Smooth muscle cell (in vitro differentiated cells): ENCODE results near the gene UBAP1. TPM values are rescaled to one million over a fixed set of nuclear protein-coding genes. Genes with fewer than 3 reads are reported as not detected.
"Not testable (repeated sequence)": the region's sequence is repeated elsewhere in the genome, so short reads cannot be mapped to it uniquely, and the experiment has no call there.

Source experiments
- DNase-seq: peaks from one replicate; lab custom pipeline; 2025; ENCODE audit not compliant: unreplicated experiment; lab: John Stamatoyannopoulos, UW
- H2AFZ ChIP-seq: fragments of 200-600 bp; sonication (generic); 2 replicates; pipeline ENCODE4 v1.6.0; 2016; ENCODE audit warnings: antibody characterized with exemption, low read depth, mild to moderate bottlenecking
- H3F3A ChIP-seq: fragments of 200-600 bp; sonication (generic); 2 replicates; pipeline ENCODE4 v1.6.0; 2017; ENCODE audit warnings: antibody characterized with exemption, low read depth
- H3K27ac ChIP-seq: fragments of 200-600 bp; sonication (generic); 2 replicates; pipeline ENCODE4 v1.5.1; 2016; ENCODE audit warnings: low read depth, mild to moderate bottlenecking
- H3K27me3 ChIP-seq: fragments of 200-600 bp; sonication (generic); 2 replicates; pipeline ENCODE4 v1.6.1; 2016; ENCODE audit warnings: low read depth, mild to moderate bottlenecking
- H3K36me3 ChIP-seq: fragments of 200-600 bp; sonication (generic); 2 replicates; pipeline ENCODE4 v1.5.1; 2016; ENCODE audit warnings: low read depth
- H3K4me1 ChIP-seq: fragments of 200-600 bp; sonication (generic); 2 replicates; pipeline ENCODE4 v1.5.1; 2016; ENCODE audit warnings: low read depth
- H3K4me2 ChIP-seq: fragments of 200-600 bp; sonication (generic); 2 replicates; pipeline ENCODE4 v1.6.0; 2016; ENCODE audit warnings: mild to moderate bottlenecking
- H3K4me3 ChIP-seq: fragments of 200-600 bp; sonication (generic); 2 replicates; pipeline ENCODE4 v1.5.1; 2016; ENCODE audit warnings: mild to moderate bottlenecking
- H3K79me2 ChIP-seq: fragments of 200-600 bp; sonication (generic); 2 replicates; pipeline ENCODE4 v1.6.0; 2016; ENCODE audit warnings: low read depth, mild to moderate bottlenecking
- H3K9ac ChIP-seq: fragments of 200-600 bp; sonication (generic); 2 replicates; pipeline ENCODE4 v1.6.0; 2016; ENCODE audit warnings: low read depth
- H3K9me3 ChIP-seq: fragments of 200-600 bp; sonication (generic); replicated peaks from 2 replicates; pipeline ENCODE4 v1.5.1; 2016; ENCODE audit warnings: low read depth
- H4K20me1 ChIP-seq: fragments of 200-600 bp; sonication (generic); 2 replicates; pipeline ENCODE4 v1.6.0; 2016; ENCODE audit warnings: low read depth
- WGBS: methylation state at CpG from one replicate; pipeline ENCODE4 v1.1.7; 2016; ENCODE audit warnings: low lambda C conversion rate; 5-methylcytosine and 5-hydroxymethylcytosine counted together
- polyA plus RNA-seq: library from polyadenylated mRNA; unstranded; fragments of >200 nt; fragmentation: Nextera tagmentation; extraction: Ambion mirVana; gene quantifications from 2 replicates; pipeline ENCODE4 v1.2.1, GENCODE V29; 2016
- total RNA-seq: library from RNA; depleted of rRNA; stranded (reverse); fragments of >200 nt; gene quantifications from 2 replicates; pipeline ENCODE4 v1.2.3, GENCODE V29; 2014
- TF ChIP-seq, protein P1 (sequence below): fragments of 200-600 bp; sonication (generic); IDR thresholded peaks from 2 replicates; pipeline ENCODE4 v1.5.1; 2017; ENCODE audit warnings: borderline replicate concordance, mild to moderate bottlenecking, antibody characterized with exemption; ENCODE audit not compliant: insufficient read depth, poor library complexity, severe bottlenecking

UBAP1 gene
- total and polyA plus RNA-seq, 2 experiments from 2014 or later = 45.0 to 49.9 TPM

DNA sequence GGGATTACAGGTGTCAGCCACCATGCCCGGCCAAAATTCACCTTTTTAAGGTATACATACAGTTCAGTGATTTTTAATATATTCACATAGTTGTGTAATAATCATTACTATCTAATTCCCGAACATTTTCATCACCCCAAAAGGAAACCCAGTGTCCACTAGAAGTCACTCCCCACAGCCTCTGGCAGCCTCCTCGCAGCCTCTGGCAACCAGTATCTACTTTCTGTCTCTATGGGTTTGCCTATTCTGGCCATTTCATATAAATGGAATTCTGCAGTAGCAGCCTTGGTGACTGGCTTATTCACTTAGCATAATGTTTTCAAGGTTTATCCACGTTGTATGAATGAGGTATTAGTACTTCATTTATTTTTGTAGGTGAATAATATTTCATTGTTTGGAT, 59.0 kb downstream of the UBAP1 start:
- H3K79me2 ChIP-seq = peaks cover 32% of the 10 kb centered on the region
- DNase-seq = no peak
- no peaks in the 10 kb centered on the region for H3K4me1 ChIP-seq
- H3K27me3 ChIP-seq = no peaks in the 10 kb centered on the region
- no peak overlapping the region for H2AFZ ChIP-seq
- no peaks in the 10 kb centered on the region for H3F3A ChIP-seq
- no peak overlapping the region for H3K4me2 ChIP-seq
- H3K9ac ChIP-seq = no peak overlapping the region
- H3K4me3 ChIP-seq = no peak overlapping the region
- peaks cover 95% of the 10 kb centered on the region for H4K20me1 ChIP-seq
- peaks cover 19% of the 10 kb centered on the region for H3K36me3 ChIP-seq
- TF ChIP-seq, protein P1, sequence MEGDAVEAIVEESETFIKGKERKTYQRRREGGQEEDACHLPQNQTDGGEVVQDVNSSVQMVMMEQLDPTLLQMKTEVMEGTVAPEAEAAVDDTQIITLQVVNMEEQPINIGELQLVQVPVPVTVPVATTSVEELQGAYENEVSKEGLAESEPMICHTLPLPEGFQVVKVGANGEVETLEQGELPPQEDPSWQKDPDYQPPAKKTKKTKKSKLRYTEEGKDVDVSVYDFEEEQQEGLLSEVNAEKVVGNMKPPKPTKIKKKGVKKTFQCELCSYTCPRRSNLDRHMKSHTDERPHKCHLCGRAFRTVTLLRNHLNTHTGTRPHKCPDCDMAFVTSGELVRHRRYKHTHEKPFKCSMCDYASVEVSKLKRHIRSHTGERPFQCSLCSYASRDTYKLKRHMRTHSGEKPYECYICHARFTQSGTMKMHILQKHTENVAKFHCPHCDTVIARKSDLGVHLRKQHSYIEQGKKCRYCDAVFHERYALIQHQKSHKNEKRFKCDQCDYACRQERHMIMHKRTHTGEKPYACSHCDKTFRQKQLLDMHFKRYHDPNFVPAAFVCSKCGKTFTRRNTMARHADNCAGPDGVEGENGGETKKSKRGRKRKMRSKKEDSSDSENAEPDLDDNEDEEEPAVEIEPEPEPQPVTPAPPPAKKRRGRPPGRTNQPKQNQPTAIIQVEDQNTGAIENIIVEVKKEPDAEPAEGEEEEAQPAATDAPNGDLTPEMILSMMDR = no peak
- H3K9me3 ChIP-seq = no peaks in the 10 kb centered on the region
- 95% methylated on average over 4 of the region's 4 CpGs for WGBS
- no peak overlapping the region for H3K27ac ChIP-seq

DNA sequence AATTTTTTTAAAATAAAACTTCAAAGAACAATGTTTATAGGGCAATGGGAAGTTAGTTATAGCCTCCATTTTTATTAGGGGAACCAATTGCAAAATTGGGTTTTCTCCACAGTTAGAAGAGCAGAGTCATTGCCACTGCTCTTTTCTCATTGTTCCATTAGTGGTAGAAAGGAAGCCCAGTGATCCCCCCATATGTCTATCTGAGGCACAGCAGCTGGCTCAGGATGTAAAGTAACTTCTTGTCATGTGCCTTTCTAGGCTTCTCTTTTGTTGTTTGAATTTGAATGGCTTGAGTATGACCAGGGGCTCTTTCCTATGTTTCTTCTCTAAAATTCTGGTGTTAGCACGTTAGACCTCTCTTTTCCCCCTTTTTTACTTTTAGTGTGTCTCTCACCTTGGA, 61.2 kb downstream of the UBAP1 start:
- Histone ChIP-seq H3K4me3 (no peak overlapping the region), H3K27ac (no peak overlapping the region), H3K9me3 (no peaks in the 10 kb centered on the region), H4K20me1 (peaks cover 86% of the 10 kb centered on the region), H3K27me3 (no peaks in the 10 kb centered on the region), H3K4me2 (no peak overlapping the region), H3K36me3 (peaks cover 19% of the 10 kb centered on the region), H2AFZ (no peak overlapping the region), H3K9ac (no peak overlapping the region), H3K79me2 (peaks cover 31% of the 10 kb centered on the region), H3K4me1 (no peaks in the 10 kb centered on the region), H3F3A (no peaks in the 10 kb centered on the region)
- TF ChIP-seq, protein P1 = no peak
- DNase-seq = no peak
- WGBS = 78% methylated on average over 1 of the region's 1 CpG

DNA sequence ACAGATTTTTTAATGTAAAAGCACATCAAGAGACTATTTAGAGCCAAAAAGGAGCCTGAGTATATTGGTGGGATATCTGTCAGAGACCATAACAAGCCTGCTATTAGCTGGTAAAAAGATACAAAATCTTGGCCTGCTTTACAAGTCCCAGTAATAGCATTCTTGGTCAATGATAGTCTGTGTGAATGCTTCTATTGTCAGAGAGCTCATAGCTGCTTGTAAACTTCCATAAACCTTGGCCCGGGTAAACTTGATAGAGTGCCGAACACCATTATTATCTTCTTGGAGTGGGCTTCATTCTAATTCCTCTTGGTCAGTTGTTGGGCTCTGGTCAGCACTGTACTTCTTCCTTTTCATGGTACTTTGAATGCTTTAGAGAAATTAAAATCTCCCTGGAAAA, 64.0 kb downstream of the UBAP1 start:
- Histone ChIP-seq H3K9ac (no peak overlapping the region), H3K4me2 (no peak overlapping the region), H3K9me3 (no peaks in the 10 kb centered on the region), H3K4me1 (no peaks in the 10 kb centered on the region), H4K20me1 (peaks cover 83% of the 10 kb centered on the region), H3K27ac (no peak overlapping the region), H3K4me3 (no peak overlapping the region), H3K27me3 (no peaks in the 10 kb centered on the region), H2AFZ (no peak overlapping the region), H3F3A (no peaks in the 10 kb centered on the region), H3K36me3 (peaks cover 8% of the 10 kb centered on the region), H3K79me2 (peaks cover 36% of the 10 kb centered on the region)
- 47% methylated on average over 2 of the region's 2 CpGs for WGBS
- DNase-seq = no peak
- TF ChIP-seq, protein P1 = no peak

DNA sequence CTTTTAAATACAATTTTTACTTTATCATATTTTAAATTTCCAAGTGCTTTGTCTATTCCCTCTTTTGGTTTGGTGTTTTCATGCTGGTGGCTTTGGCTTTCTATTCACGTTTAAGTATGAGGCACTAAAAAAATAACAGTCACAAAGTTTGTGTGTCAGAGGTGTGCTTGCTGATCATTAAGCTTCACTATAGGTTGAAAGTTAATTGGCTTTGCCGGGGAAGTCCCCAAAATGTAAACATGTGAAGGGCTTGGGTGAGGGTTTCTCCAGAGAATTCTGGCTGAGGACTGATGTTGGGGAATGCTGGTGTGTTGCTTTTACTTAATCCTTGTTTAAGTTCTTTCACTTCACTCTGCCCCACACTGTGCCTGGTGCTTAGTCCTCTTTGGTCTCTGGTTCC, 66.4 kb downstream of the UBAP1 start:
- not testable (repeated sequence) for H3K9ac ChIP-seq, H3K27me3 ChIP-seq, H3F3A ChIP-seq, H3K4me2 ChIP-seq, H2AFZ ChIP-seq, H3K27ac ChIP-seq, H3K36me3 ChIP-seq, H3K4me1 ChIP-seq, H3K4me3 ChIP-seq, H3K9me3 ChIP-seq, DNase-seq
- WGBS = no CpG with 5 or more reads among the region's 2 CpGs
- H3K79me2 ChIP-seq = peaks cover 25% of the 10 kb centered on the region
- H4K20me1 ChIP-seq = peaks cover 79% of the 10 kb centered on the region
